Mesenchymal stem cell (in vitro differentiated cells and primary cell): Measurements from ENCODE around the gene MSH3.

Source experiments
- DNase-seq: peaks from one replicate; pipeline ENCODE4 v3.0.0-alpha.2; 2013
- H2AFZ ChIP-seq: one replicate; pipeline ENCODE4 v1.6.1; 2013; ENCODE audit warnings: low read depth, mild to moderate bottlenecking, control low read depth, inconsistent platforms, low read length, moderate library complexity
- H2AK5ac ChIP-seq: 2 replicates; pipeline ENCODE4 v1.6.1; 2013; ENCODE audit warnings: low read length, moderate library complexity, mild to moderate bottlenecking, inconsistent platforms; ENCODE audit not compliant: severe bottlenecking
- H2BK120ac ChIP-seq: one replicate; pipeline ENCODE4 v1.6.1; 2013; ENCODE audit warnings: low read depth, mild to moderate bottlenecking, inconsistent platforms, low read length, moderate library complexity
- H2BK12ac ChIP-seq, 2 experiments: one replicate each; pipeline ENCODE4 v1.6.1; 2013; ENCODE audit warnings: inconsistent platforms in 2 of 2, low read length in 2 of 2, mild to moderate bottlenecking in 2 of 2, moderate library complexity in 2 of 2, control low read depth in 1 of 2
- H2BK15ac ChIP-seq: one replicate; pipeline ENCODE4 v1.6.1; 2013; ENCODE audit warnings: mild to moderate bottlenecking, low read depth, inconsistent platforms; ENCODE audit not compliant: poor library complexity, severe bottlenecking
- H2BK5ac ChIP-seq: 2 replicates; pipeline ENCODE4 v1.6.1; 2013; ENCODE audit warnings: low read depth, mild to moderate bottlenecking, low read length, control low read depth, inconsistent platforms; ENCODE audit not compliant: poor library complexity, severe bottlenecking
- H3K14ac ChIP-seq, 2 experiments: one replicate each; pipeline ENCODE4 v1.6.1; 2013; ENCODE audit warnings: inconsistent platforms in 2 of 2, low read length in 2 of 2, control low read depth in 1 of 2, mild to moderate bottlenecking in 1 of 2, moderate library complexity in 1 of 2
- H3K18ac ChIP-seq, 2 experiments: one replicate each; pipeline ENCODE4 v1.6.1; 2013; ENCODE audit warnings: inconsistent platforms in 2 of 2, low read length in 2 of 2, control low read depth in 1 of 2, low read depth in 1 of 2, mild to moderate bottlenecking in 1 of 2
- H3K23ac ChIP-seq, 2 experiments: one replicate each; pipeline ENCODE4 v1.6.1; 2013; ENCODE audit warnings: inconsistent platforms in 2 of 2, low read length in 2 of 2, mild to moderate bottlenecking in 2 of 2, moderate library complexity in 2 of 2, control low read depth in 1 of 2
- H3K27ac ChIP-seq: 2 replicates; pipeline ENCODE4 v1.5.1; 2013; ENCODE audit warnings: mild to moderate bottlenecking, moderate library complexity, low read length, control low read depth, inconsistent platforms; ENCODE audit not compliant: poor library complexity, severe bottlenecking
- H3K27me3 ChIP-seq, 2 experiments: 2 replicates each; pipeline versions ENCODE4 v1.6.1 to v1.7.0; 2013; ENCODE audit warnings: low read length in 2 of 2, mild to moderate bottlenecking in 2 of 2, moderate library complexity in 2 of 2, control low read depth in 1 of 2, inconsistent platforms in 1 of 2; ENCODE audit not compliant: control insufficient read depth in 1 of 2, insufficient read depth in 1 of 2
- H3K36me3 ChIP-seq, 2 experiments: 2 replicates each; pipeline versions ENCODE4 v1.6.1 to v1.7.0; 2013; ENCODE audit warnings: low read length in 2 of 2, control low read depth in 1 of 2, inconsistent platforms in 1 of 2, low read depth in 1 of 2, mild to moderate bottlenecking in 1 of 2; ENCODE audit not compliant: insufficient read depth in 2 of 2, control insufficient read depth in 1 of 2
- H3K4ac ChIP-seq, 2 experiments: one replicate each; pipeline ENCODE4 v1.6.1; 2013; ENCODE audit warnings: inconsistent platforms in 2 of 2, low read length in 2 of 2, mild to moderate bottlenecking in 2 of 2, moderate library complexity in 2 of 2, control low read depth in 1 of 2, low read depth in 1 of 2
- H3K4me1 ChIP-seq: 2 replicates; pipeline ENCODE4 v1.6.1; 2013; ENCODE audit warnings: low read depth, low read length, control low read depth; ENCODE audit not compliant: control insufficient read depth, insufficient read depth
- H3K4me2 ChIP-seq: 2 replicates; pipeline ENCODE4 v1.6.1; 2013; ENCODE audit warnings: low read length, mild to moderate bottlenecking, inconsistent platforms; ENCODE audit not compliant: poor library complexity, severe bottlenecking
- H3K4me3 ChIP-seq, 2 experiments: 2 replicates each; pipeline versions ENCODE4 v1.5.1 to v1.7.0; 2013; ENCODE audit warnings: low read length in 2 of 2, mild to moderate bottlenecking in 2 of 2, control low read depth in 1 of 2, low read depth in 1 of 2; ENCODE audit not compliant: insufficient read depth in 1 of 2
- H3K79me1 ChIP-seq: replicated peaks from 2 replicates; pipeline ENCODE4 v1.6.1; 2013; ENCODE audit warnings: mild to moderate bottlenecking, control low read depth, low read length, inconsistent platforms; ENCODE audit not compliant: poor library complexity, severe bottlenecking
- H3K9ac ChIP-seq: 2 replicates; pipeline ENCODE4 v1.7.0; 2013; ENCODE audit warnings: mild to moderate bottlenecking, low read length, moderate library complexity
- H3K9me3 ChIP-seq: 2 replicates; pipeline ENCODE4 v1.7.0; 2013; ENCODE audit warnings: mild to moderate bottlenecking, low read length; ENCODE audit not compliant: control insufficient read depth
- H4K8ac ChIP-seq: one replicate; pipeline ENCODE4 v1.6.1; 2013; ENCODE audit warnings: inconsistent platforms, mild to moderate bottlenecking, low read length, moderate library complexity
- H4K91ac ChIP-seq: one replicate; pipeline ENCODE4 v1.6.1; 2013; ENCODE audit warnings: mild to moderate bottlenecking, low read length, inconsistent platforms
- WGBS: methylation state at CpG from one replicate; pipeline ENCODE4 v1.1.7; 2013; ENCODE audit warnings: mixed read lengths; 5-methylcytosine and 5-hydroxymethylcytosine counted together

Gene MSH3

DNA sequence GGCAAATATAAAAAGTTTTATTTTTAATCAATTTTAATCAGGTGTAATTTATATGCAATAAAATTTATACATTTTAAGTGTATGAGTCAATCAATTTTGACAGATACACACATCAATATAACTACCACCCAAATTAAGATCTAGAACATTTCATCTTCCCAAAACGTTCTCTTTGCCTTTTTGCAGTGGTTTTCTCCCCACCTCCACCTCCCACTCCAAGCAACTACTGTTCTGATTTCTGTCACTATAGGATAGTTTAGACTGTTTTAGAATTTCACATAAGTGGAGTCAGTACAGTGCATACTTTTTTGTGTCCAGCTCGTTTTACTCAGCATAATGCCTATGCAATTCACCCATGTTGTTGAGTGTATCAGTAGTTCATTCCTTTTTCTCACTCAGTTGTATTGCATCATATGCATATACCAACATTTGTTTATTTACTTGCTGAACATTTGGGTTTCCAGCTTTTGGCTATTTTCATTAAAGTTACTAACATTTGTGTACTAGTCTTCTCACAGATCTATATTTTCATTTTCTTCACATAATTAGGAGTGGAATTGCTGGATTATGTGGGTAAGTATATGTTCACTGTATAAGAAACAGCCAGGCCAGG is 52.5 kb downstream of the MSH3 start:
- Histone ChIP-seq H4K91ac (no peak overlapping the region), H3K79me1 (peaks cover 10% of the 10 kb centered on the region)

DNA sequence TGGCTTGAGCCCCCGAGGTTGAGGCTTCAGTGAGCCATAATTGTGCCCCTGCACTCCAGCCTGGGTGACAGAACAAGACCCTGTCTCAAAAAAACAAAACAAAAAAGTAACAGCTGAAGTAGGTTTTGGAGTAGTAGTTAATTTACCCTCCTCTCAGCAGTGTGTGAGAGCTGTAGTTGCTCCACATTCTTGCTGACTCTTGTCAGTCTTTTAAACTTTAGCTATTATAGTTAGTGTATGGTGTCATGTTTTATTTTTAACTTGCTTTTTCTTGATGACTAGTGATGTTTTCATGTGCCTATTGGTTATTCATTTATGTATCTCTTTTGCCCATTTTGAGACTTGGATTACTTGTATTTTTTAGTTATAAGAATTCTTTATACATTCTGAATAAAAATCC is 53.2 kb downstream of the MSH3 start:
- H3K4me2 ChIP-seq = peak overlapping the region; percentile 53
- H3K27me3 ChIP-seq = no peaks in the 10 kb centered on the region
- no peak overlapping the region for H4K8ac ChIP-seq
- peak; percentile 43 for DNase-seq
- H2BK15ac ChIP-seq = peak overlapping the region; percentile 28
- H2BK5ac ChIP-seq = no peak overlapping the region
- no peaks in the 10 kb centered on the region for H3K9me3 ChIP-seq
- H3K36me3 ChIP-seq = peaks cover 4 to 15% of the 10 kb centered on the region in 2 experiments
- H2BK12ac ChIP-seq = no peak overlapping the region
- H3K79me1 ChIP-seq = peaks cover 10% of the 10 kb centered on the region
- H4K91ac ChIP-seq = peak overlapping the region; percentile 50
- WGBS = 89% methylated on average over 1 of the region's 1 CpG
- H3K4ac ChIP-seq = no peak overlapping the region
- H2AK5ac ChIP-seq = no peak overlapping the region
- peak overlapping the region in 1 of 2 experiments; percentile 33 for H3K18ac ChIP-seq
- no peak overlapping the region for H2AFZ ChIP-seq
- peak overlapping the region in 1 of 2 experiments; percentile 60 for H3K23ac ChIP-seq
- no peak overlapping the region for H3K14ac ChIP-seq
- no peak overlapping the region for H2BK120ac ChIP-seq
- H3K27ac ChIP-seq = peak overlapping the region; percentile 94
- no peak overlapping the region for H3K4me3 ChIP-seq
- peak overlapping the region; percentile 40 for H3K9ac ChIP-seq
- H3K4me1 ChIP-seq = peaks cover 15% of the 10 kb centered on the region

More for the DNA sequence above, 52.5 kb downstream of the MSH3 start:
- DNase-seq = peak; percentile 9
- H3K27me3 ChIP-seq = no peaks in the 10 kb centered on the region
- no peaks in the 10 kb centered on the region for H3K9me3 ChIP-seq
- 91% methylated on average over 1 of the region's 2 CpGs for WGBS
- peaks cover 8 to 15% of the 10 kb centered on the region in 2 experiments for H3K36me3 ChIP-seq
- H2BK5ac ChIP-seq = no peak overlapping the region
- H4K8ac ChIP-seq = no peak overlapping the region
- peak overlapping the region; percentile 40 for H3K9ac ChIP-seq
- H2AFZ ChIP-seq = no peak overlapping the region
- H3K18ac ChIP-seq = no peak overlapping the region
- no peak overlapping the region for H2BK12ac ChIP-seq
- H3K4me2 ChIP-seq = no peak overlapping the region
- peaks cover 16% of the 10 kb centered on the region for H3K4me1 ChIP-seq
- H2BK15ac ChIP-seq = no peak overlapping the region
- peak overlapping the region; percentile 94 for H3K27ac ChIP-seq
- no peak overlapping the region for H3K4ac ChIP-seq
- H3K23ac ChIP-seq = no peak overlapping the region
- H3K14ac ChIP-seq = no peak overlapping the region
- no peak overlapping the region for H2BK120ac ChIP-seq
- H3K4me3 ChIP-seq = no peak overlapping the region
- H2AK5ac ChIP-seq = no peak overlapping the region

DNA sequence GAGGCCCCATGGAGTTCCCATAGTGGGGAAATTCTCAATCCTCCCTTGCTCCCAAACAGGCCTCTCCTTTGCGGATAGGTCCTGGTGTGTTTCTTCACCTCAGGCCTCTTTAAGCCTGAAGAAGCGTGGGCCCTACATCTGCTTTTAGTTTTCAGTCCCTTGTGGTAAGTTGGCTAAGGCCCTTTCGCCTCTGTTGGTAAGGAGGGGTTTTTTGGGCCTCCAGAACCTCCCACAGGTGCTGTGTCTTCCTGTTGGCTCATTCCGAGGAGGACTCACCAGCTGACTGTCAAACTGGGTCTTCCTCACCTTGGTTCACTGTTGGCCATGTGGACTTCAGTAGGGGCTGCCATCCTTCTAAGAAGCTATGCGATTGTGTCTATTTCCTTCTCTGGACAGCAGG is 56.8 kb downstream of the MSH3 start:
- WGBS = over 99% methylated on average over 5 of the region's 5 CpGs
- H2BK120ac ChIP-seq = no peak overlapping the region

DNA sequence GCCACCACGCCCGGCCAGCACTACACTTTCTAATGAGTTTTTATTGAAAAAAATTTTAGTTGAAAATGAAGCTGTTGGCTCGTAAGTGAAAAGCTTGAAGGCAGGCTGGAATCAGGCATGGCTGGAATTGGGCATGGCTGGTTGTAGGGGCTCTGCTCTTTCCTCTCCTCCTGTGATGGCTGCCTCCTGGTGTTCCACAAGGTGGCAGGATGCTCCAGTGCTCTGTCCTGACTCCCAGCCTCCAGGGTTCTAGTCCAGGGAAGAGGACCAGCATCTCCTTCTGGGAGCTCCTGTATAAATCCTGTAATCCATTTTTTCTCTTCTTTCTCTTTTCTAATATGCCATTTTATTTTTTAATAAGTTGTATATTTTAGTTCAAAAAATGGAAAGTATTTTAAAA is 57.5 kb downstream of the MSH3 start:
- DNase-seq = peak; percentile 44
- Histone ChIP-seq H2BK15ac (no peak overlapping the region), H3K4me2 (no peak overlapping the region), H3K18ac (no peak overlapping the region), H3K9ac (no peak overlapping the region), H3K27me3 (no peaks in the 10 kb centered on the region), H2BK120ac (no peak overlapping the region), H3K27ac (no peak overlapping the region), H2BK5ac (no peak overlapping the region), H3K4ac (no peak overlapping the region), H3K23ac (no peak overlapping the region), H3K36me3 (peaks cover 4 to 26% of the 10 kb centered on the region in 2 experiments), H3K4me3 (no peak overlapping the region), H4K8ac (no peak overlapping the region), H3K79me1 (peaks cover 8% of the 10 kb centered on the region), H4K91ac (no peak overlapping the region), H2AFZ (no peak overlapping the region), H2BK12ac (no peak overlapping the region), H3K9me3 (no peaks in the 10 kb centered on the region), H3K4me1 (peaks cover 11% of the 10 kb centered on the region), H2AK5ac (peak overlapping the region; percentile 44), H3K14ac (no peak overlapping the region)
- WGBS = 96% methylated on average over 3 of the region's 3 CpGs

More for the DNA sequence above, 56.8 kb downstream of the MSH3 start:
- no peaks in the 10 kb centered on the region for H3K27me3 ChIP-seq
- H2BK15ac ChIP-seq = no peak overlapping the region
- no peak overlapping the region for H2AK5ac ChIP-seq
- no peak overlapping the region for H3K9ac ChIP-seq
- DNase-seq = no peak
- peaks cover 11% of the 10 kb centered on the region for H3K4me1 ChIP-seq
- H4K8ac ChIP-seq = no peak overlapping the region
- H3K4me3 ChIP-seq = no peak overlapping the region
- no peak overlapping the region for H3K4me2 ChIP-seq
- H3K27ac ChIP-seq = no peak overlapping the region
- H2BK5ac ChIP-seq = no peak overlapping the region
- H4K91ac ChIP-seq = no peak overlapping the region
- no peak overlapping the region for H2BK12ac ChIP-seq
- peaks cover 8% of the 10 kb centered on the region for H3K79me1 ChIP-seq
- peaks cover 4 to 18% of the 10 kb centered on the region in 2 experiments for H3K36me3 ChIP-seq
- H2AFZ ChIP-seq = no peak overlapping the region
- no peak overlapping the region for H3K4ac ChIP-seq
- H3K9me3 ChIP-seq = no peaks in the 10 kb centered on the region
- H3K18ac ChIP-seq = no peak overlapping the region
- H3K23ac ChIP-seq = no peak overlapping the region
- no peak overlapping the region for H3K14ac ChIP-seq
